HG02852 (cell line): ENCODE measurements around the gene DLK2.
"Not testable (repeated sequence)": the region's sequence is repeated elsewhere in the genome, so short reads cannot be mapped to it uniquely, and the experiment has no call there.

Experiments
- ATAC-seq: cut with Tn5 transposase; IDR thresholded peaks from one replicate; pipeline ENCODE4 v1.9.1; 2021; ENCODE audit warnings: mild to moderate bottlenecking, moderate library complexity; ENCODE audit not compliant: unreplicated experiment

DLK2 gene

GRCh38 chr6:43488667-43489276, 33.4 kb upstream of the DLK2 start:
- no peak for ATAC-seq

- ATAC-seq = no peak
Observed at GRCh38 chr6:43481591-43482236, 26.4 kb upstream of the DLK2 start.

- ATAC-seq = no peak
Observed at GRCh38 chr6:43481075-43481474, 25.7 kb upstream of the DLK2 start.

GRCh38 chr6:43478008-43478372, 22.6 kb upstream of the DLK2 start:
- ATAC-seq = no peak

- ATAC-seq = peak; percentile 96
Observed at GRCh38 chr6:43477235-43478007, 22.1 kb upstream of the DLK2 start, which contains the start of gene TJAP1. Gene TJAP1, plus strand, starts transcription at chr6:43477570. Its CDS starts 21,432 bp downstream, at chr6:43499002.

- no peak for ATAC-seq
Observed at GRCh38 chr6:43476746-43477145, 21.4 kb upstream of the DLK2 start.

GRCh38 chr6:43475516-43475915, 20.2 kb upstream of the DLK2 start:
- no peak for ATAC-seq

- no peak for ATAC-seq
Observed at GRCh38 chr6:43472515-43472914, 17.2 kb upstream of the DLK2 start.

- ATAC-seq = no peak
Observed at GRCh38 chr6:43471399-43471798, 16.1 kb upstream of the DLK2 start.

- no peak for ATAC-seq
Observed at GRCh38 chr6:43469947-43470346, 14.6 kb upstream of the DLK2 start.

- no peak for ATAC-seq
Observed at GRCh38 chr6:43468748-43469681, 13.7 kb upstream of the DLK2 start.

- ATAC-seq = no peak
Observed at GRCh38 chr6:43468240-43468639, 12.9 kb upstream of the DLK2 start.

- ATAC-seq = no peak
Observed at GRCh38 chr6:43467752-43468151, 12.4 kb upstream of the DLK2 start.

- ATAC-seq = not testable (repeated sequence)
Observed at GRCh38 chr6:43467265-43467664, 11.9 kb upstream of the DLK2 start.

GRCh38 chr6:43465948-43466347, 10.6 kb upstream of the DLK2 start:
- ATAC-seq = no peak

GRCh38 chr6:43464337-43464736, 9.0 kb upstream of the DLK2 start:
- no peak for ATAC-seq

GRCh38 chr6:43461936-43462335, 6.6 kb upstream of the DLK2 start:
- no peak for ATAC-seq

- ATAC-seq = no peak
Observed at GRCh38 chr6:43460032-43460431, 4.7 kb upstream of the DLK2 start.

GRCh38 chr6:43459535-43459934, 4.2 kb upstream of the DLK2 start:
- ATAC-seq = no peak

- ATAC-seq = not testable (repeated sequence)
Observed at GRCh38 chr6:43458154-43458553, 2.8 kb upstream of the DLK2 start.

GRCh38 chr6:43457643-43458042, 2.3 kb upstream of the DLK2 start:
- no peak for ATAC-seq
